ENCODE data around the gene ATP10D. TPM values are rescaled to one million over a fixed set of nuclear protein-coding genes. Genes with fewer than 3 reads are reported as not detected.

The ATP10D gene
- total and polyA plus RNA-seq, 9 of the 15 experiments (the other 6 are each of a cell fraction or from before 2014, with no cell fraction given): 0.10 to 0.36 (median 0.19) TPM; not detected in 1

DNA sequence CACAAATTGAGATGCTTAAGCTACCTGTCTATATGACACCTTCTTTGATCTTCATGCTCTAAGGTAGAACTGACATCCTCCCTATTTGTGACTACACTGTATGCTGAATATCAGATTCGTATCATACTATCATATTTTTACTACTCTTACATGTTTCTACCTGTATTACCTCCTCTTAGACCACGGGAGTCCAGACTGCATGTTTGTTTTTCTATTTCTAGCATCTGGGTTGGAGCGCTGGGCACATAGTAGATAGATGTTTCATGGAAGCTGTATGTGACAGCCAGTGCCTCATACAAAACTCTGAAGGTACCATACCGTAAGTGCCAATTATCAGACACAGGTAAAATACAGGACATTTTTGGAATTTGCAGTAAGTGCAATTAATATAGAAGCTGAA, 47.6 kb downstream of the ATP10D start:
- H3K27ac ChIP-seq (ENCODE audit: extremely low read depth, low read depth, low read length): no peak overlapping the region
- no peak overlapping the region for H2AFZ ChIP-seq (ENCODE audit: low read depth, low read length)
- no peaks in the 10 kb centered on the region for H3K27me3 ChIP-seq (ENCODE audit: control insufficient read depth in 2 of 2, insufficient read depth in 2 of 2, low read length in 2 of 2)
- no peak overlapping the region for H3K4me3 ChIP-seq
- no peak overlapping the region for H3K4me2 ChIP-seq (ENCODE audit: insufficient read depth, low read length)
- intact Hi-C loops (cut with micrococcal nuclease): no loop called here
- ATAC-seq: no peak
- in situ Hi-C loops (cut with MboI): no loop called here
- no peaks in the 10 kb centered on the region for H3K79me2 ChIP-seq (ENCODE audit: control insufficient read depth, insufficient read depth, low read length)
- H3K9ac ChIP-seq (ENCODE audit: insufficient read depth in 1 of 2, low read depth in 2 of 2, low read length in 2 of 2): no peak overlapping the region
- H3K9me1 ChIP-seq (ENCODE audit: control insufficient read depth, insufficient read depth, low read length): no peaks in the 10 kb centered on the region
- no peaks in the 10 kb centered on the region for H3K9me3 ChIP-seq (replicated peaks; ENCODE audit: control insufficient read depth, insufficient read depth, low read depth, low read length)
- POLR2A ChIA-PET: interaction anchor here (0.5 kb wide), 1 partner anchor 805 kb away, joined by 3 read pairs; no protein-coding TSS in a partner anchor
- CTCF ChIA-PET (ENCODE audit: low intra/inter-chr PET ratio): no interaction called here
- DNase-seq (ENCODE audit: extremely low read depth in 1 of 4, low spot score in 3 of 4): no peak
- WGBS (ENCODE audit: insufficient coverage, low coverage, missing lambda C conversion rate): 0% methylated on average over 4 of the region's 4 CpGs
- no TSS peak for BruUV-seq (replicated peaks)
- FAIRE-seq: no peak
- H3K36me3 ChIP-seq (ENCODE audit: control insufficient read depth, insufficient read depth, low read length): no peaks in the 10 kb centered on the region
- no peaks in the 10 kb centered on the region for H4K20me1 ChIP-seq (replicated peaks; ENCODE audit: control insufficient read depth, insufficient read depth, low read length)
- no peaks in the 10 kb centered on the region for H3K4me1 ChIP-seq (replicated peaks in 1 of 2; ENCODE audit: control insufficient read depth in 2 of 2, insufficient read depth in 2 of 2, low read length in 2 of 2)
- TF ChIP-seq BCLAF1 (IDR thresholded peaks at IDR 0.05; ENCODE audit: borderline replicate concordance in 1 of 2, control insufficient read depth in 1 of 2, low read depth in 2 of 2, low read length in 1 of 2) (no peak), ZBTB40 (IDR thresholded peaks at IDR 0.05) (no peak), ZBTB40 (CRISPR knock-in tag; IDR thresholded peaks at IDR 0.05) (no peak), RBM34 (IDR thresholded peaks at IDR 0.05; ENCODE audit: borderline replicate concordance, insufficient read depth, low read length) (no peak), CTCF (IDR thresholded peaks at IDR 0.05 in 2 of 3, conservative IDR thresholded peaks at IDR 0.05 in 1 of 3; ENCODE audit: insufficient read depth in 2 of 3, low read depth in 1 of 3, low read length in 3 of 3) (no peak), HNRNPH1 (optimal IDR thresholded peaks at IDR 0.05; ENCODE audit: low read depth, low read length) (no peak), FOXM1 (IDR thresholded peaks at IDR 0.05; ENCODE audit: low read depth) (no peak), FOXM1 (CRISPR knock-in tag; IDR thresholded peaks at IDR 0.05; ENCODE audit: low read depth) (no peak)
